Breast epithelium (tissue), 4 donors: ENCODE results near the gene DPEP3. TPM values are rescaled to one million over a fixed set of nuclear protein-coding genes. Genes with fewer than 3 reads are reported as not detected.
A peak's percentile ranks its signal among the peaks of the same experiment; 100 is the strongest.

ENCODE experiments used
- DNase-seq, 2 donors: peaks; one replicate each; pipeline ENCODE4 v3.0.0-alpha.2; 2019; ENCODE audit warnings: low spot score in 2 of 2
- H3K27ac ChIP-seq, 2 donors: fragments of 200-600 bp; sonication (generic) in 1 of 2; one replicate each; pipeline ENCODE4 v1.5.1; 2016 to 2019; ENCODE audit warnings: mild to moderate bottlenecking in 1 of 2
- H3K27me3 ChIP-seq, 2 donors: fragments of 200-600 bp; sonication (generic) in 1 of 2; one replicate each; pipeline versions ENCODE4 v1.5.1 to v1.6.0; 2017 to 2019; ENCODE audit warnings: control low read depth in 1 of 2, mild to moderate bottlenecking in 1 of 2
- H3K36me3 ChIP-seq: fragments of 200-600 bp; one replicate; pipeline ENCODE4 v1.5.1; 2019
- H3K4me1 ChIP-seq, 2 donors: fragments of 200-600 bp; sonication (generic); one replicate each; pipeline ENCODE4 v1.5.1; 2016 to 2019; ENCODE audit warnings: control low read depth in 1 of 2
- H3K4me3 ChIP-seq, 3 donors: fragments of 200-600 bp; sonication (generic); 1 replicate in 2 of 3; 2 replicates in 1 of 3; pipeline ENCODE4 v1.5.1; 2016 to 2019; ENCODE audit warnings: mild to moderate bottlenecking in 3 of 3, moderate library complexity in 2 of 3
- H3K9me3 ChIP-seq, 2 donors: fragments of 200-600 bp; sonication (generic) in 1 of 2; one replicate each; pipeline ENCODE4 v1.5.1; 2016 to 2019; ENCODE audit warnings: control low read depth in 1 of 2
- CTCF ChIP-seq, 3 donors: fragments of 450-650 bp; IDR thresholded peaks; one replicate each; pipeline ENCODE4 v1.5.1; 2016 to 2017; ENCODE audit warnings: antibody characterized with exemption in 3 of 3, mild to moderate bottlenecking in 3 of 3, moderate library complexity in 3 of 3
- POLR2A ChIP-seq: fragments of 450-650 bp; IDR thresholded peaks from one replicate; pipeline ENCODE4 v1.6.1; 2016; ENCODE audit warnings: antibody characterized with exemption, mild to moderate bottlenecking, moderate library complexity
- POLR2AphosphoS5 ChIP-seq, 3 donors: sonication (generic); formaldehyde crosslinking; IDR thresholded peaks; one replicate each; pipeline ENCODE4 v1.6.1; 2017; ENCODE audit warnings: antibody characterized with exemption in 3 of 3
- intact Hi-C: fragments of 100-400 bp; cut with DNase I; formaldehyde crosslinking; loops from one replicate; pipeline ENCODE4 v1.15.1; 2023; ENCODE audit warnings: low total_unique reads
- total RNA-seq, 3 donors: library from RNA; depleted of rRNA; stranded (reverse); fragments of >200 nt; gene quantifications; one replicate each; pipeline ENCODE4 v1.1.0, GENCODE V29; 2016

Gene DPEP3
- total RNA-seq, 3 donors from 2014 or later, result 0.29 TPM; not detected in 2

GRCh38 chr16:67965668-67966548 lies 14.4 kb downstream of the DPEP3 start:
- H3K27ac ChIP-seq, result peak overlapping the region; percentile 92 to 98
- H3K4me1 ChIP-seq, result peaks cover 20 to 33% of the 10 kb centered on the region in 2 donors
- peak in 1 of 2 donors; percentile 58 for DNase-seq
- H3K4me3 ChIP-seq, result peak overlapping the region; percentile 84 to 96 (median 89)
- H3K9me3 ChIP-seq, result no peaks in the 10 kb centered on the region
- intact Hi-C loops, result no loop called here
- TF ChIP-seq CTCF (IDR thresholded peaks at IDR 0.05) (no peak), POLR2AphosphoS5 (IDR thresholded peaks at IDR 0.05) (no peak), POLR2A (no peak)
- H3K27me3 ChIP-seq, result no peaks in the 10 kb centered on the region
- H3K36me3 ChIP-seq, result no peaks in the 10 kb centered on the region

DNA sequence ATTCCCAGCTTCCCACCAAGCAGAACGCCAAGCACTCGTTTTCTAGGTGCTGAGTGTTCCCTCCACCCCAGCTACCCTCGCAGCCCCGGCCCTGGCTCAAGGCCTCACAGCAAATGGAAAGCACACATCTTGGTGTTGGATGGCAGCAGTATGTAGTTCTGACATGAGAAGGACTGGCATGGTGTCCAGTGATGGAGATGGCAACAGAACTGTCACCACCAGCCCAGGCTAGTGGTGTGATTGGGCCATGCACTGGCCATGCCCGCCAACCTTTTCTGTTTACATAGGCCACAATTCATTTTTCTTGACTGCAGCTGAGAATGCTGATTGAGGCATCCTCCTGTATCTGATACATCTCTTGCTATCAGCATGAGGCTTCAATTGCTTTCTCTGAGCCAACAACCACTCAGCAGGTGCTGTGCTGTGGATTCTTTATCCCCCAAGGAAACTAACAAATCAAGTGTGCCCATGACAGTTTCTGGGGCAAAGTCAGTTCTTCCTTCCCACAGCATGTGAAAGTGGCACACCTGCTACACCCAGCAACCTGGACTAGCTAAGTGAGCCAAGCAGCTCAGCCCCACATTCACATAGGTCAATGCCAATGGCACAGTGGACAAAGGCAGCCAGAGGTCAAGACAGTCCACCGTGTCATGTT lies 15.7 kb downstream of the DPEP3 start:
- intact Hi-C loops, result no loop called here
- Histone ChIP-seq H3K9me3 (no peaks in the 10 kb centered on the region), H3K36me3 (no peaks in the 10 kb centered on the region), H3K27me3 (no peaks in the 10 kb centered on the region), H3K27ac (no peak overlapping the region), H3K4me1 (peaks cover 22 to 35% of the 10 kb centered on the region in 2 donors), H3K4me3 (no peak overlapping the region)
- no peak for DNase-seq
- no peak for TF ChIP-seq POLR2A
- no peak for TF ChIP-seq CTCF (IDR thresholded peaks at IDR 0.05)
- TF ChIP-seq POLR2AphosphoS5 (IDR thresholded peaks at IDR 0.05), result no peak

DNA sequence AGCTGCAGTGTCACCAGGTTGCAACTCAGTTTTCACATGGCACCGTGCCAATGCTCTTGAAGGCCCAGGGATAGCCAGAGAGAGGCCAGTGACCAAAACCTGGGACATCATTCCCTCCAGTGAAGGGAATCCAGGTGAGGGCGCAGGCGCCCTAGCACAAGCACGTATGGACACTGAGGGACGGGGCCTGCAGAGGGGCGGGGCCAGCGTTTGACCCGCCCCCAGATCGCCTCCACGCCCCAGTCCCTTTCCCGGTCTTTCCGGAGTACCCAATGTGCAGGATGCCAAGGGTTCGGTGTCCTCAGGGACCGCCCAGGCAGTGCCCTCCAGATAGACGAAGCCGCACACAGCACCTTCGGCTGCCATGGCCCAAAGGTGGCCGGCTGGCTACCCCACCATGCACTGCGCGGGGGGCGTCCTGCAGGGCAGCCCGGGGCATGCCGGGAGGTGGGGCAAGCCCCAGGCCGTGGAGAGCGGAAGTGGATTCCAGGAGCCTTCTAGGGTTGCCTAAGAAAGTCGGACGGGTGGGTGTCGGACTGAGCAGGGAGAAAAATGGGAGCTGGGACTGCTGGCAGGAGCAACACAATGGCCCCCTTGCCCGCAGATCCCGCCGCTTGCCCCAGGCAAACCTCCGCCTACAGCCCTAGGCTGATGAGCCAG lies 16.5 kb downstream of the DPEP3 start:
- intact Hi-C loops, result no loop called here
- Histone ChIP-seq H3K4me1 (peaks cover 25 to 35% of the 10 kb centered on the region in 2 donors), H3K27me3 (no peaks in the 10 kb centered on the region), H3K4me3 (peak overlapping the region in 1 of 3 donors; percentile 10), H3K27ac (peak overlapping the region; percentile 23 to 90), H3K9me3 (no peaks in the 10 kb centered on the region), H3K36me3 (no peaks in the 10 kb centered on the region)
- DNase-seq, result no peak
- no peak for TF ChIP-seq POLR2AphosphoS5 (IDR thresholded peaks at IDR 0.05)
- TF ChIP-seq CTCF (IDR thresholded peaks at IDR 0.05), result no peak
- TF ChIP-seq POLR2A, result no peak

- peaks cover 25 to 35% of the 10 kb centered on the region in 2 donors for H3K4me1 ChIP-seq
- H3K4me3 ChIP-seq, result no peak overlapping the region
- no peaks in the 10 kb centered on the region for H3K9me3 ChIP-seq
- no peak for TF ChIP-seq POLR2A
- no peak for TF ChIP-seq POLR2AphosphoS5 (IDR thresholded peaks at IDR 0.05)
- no peak for TF ChIP-seq CTCF (IDR thresholded peaks at IDR 0.05)
- H3K27me3 ChIP-seq, result no peaks in the 10 kb centered on the region
- no peaks in the 10 kb centered on the region for H3K36me3 ChIP-seq
- intact Hi-C loops, result no loop called here
- no peak for DNase-seq
- H3K27ac ChIP-seq, result peak overlapping the region; percentile 23 to 90
Measured at GRCh38 chr16:67963292-67963661, 17.0 kb downstream of the DPEP3 start.
